DND-41 (cell line): ENCODE results near the gene NXN.

Experiments used
- ATAC-seq: fragments of 200-7000 bp; cut with Tn5 transposase; 3 replicates; pipeline ENCODE4 v1.9.1; 2021; ENCODE audit warnings: low read depth; ENCODE audit not compliant: insufficient read depth
- DNase-seq: peaks from one replicate; pipeline ENCODE4 v3.0.0-alpha.2; 2020
- H2AFZ ChIP-seq: 2 replicates; pipeline ENCODE4 v1.6.0; 2012; ENCODE audit warnings: low read depth, low read length
- H3K27ac ChIP-seq: 2 replicates; pipeline ENCODE4 v1.5.1; 2012; ENCODE audit warnings: low read length, inconsistent platforms
- H3K27me3 ChIP-seq: fragments of 200-600 bp; sonication (generic); 2 replicates; pipeline ENCODE4 v1.6.0; 2012; ENCODE audit warnings: low read length, mild to moderate bottlenecking, inconsistent platforms; ENCODE audit not compliant: insufficient read depth, poor library complexity
- H3K36me3 ChIP-seq: 2 replicates; pipeline ENCODE4 v1.5.1; 2012; ENCODE audit warnings: low read length, inconsistent platforms; ENCODE audit not compliant: insufficient read depth
- H3K4me1 ChIP-seq: 2 replicates; pipeline ENCODE4 v1.5.1; 2012; ENCODE audit warnings: mild to moderate bottlenecking, low read length; ENCODE audit not compliant: insufficient read depth
- H3K4me2 ChIP-seq: 2 replicates; pipeline ENCODE4 v1.6.0; 2012; ENCODE audit warnings: mild to moderate bottlenecking, moderate library complexity, low read length, inconsistent platforms; ENCODE audit not compliant: insufficient read depth
- H3K4me3 ChIP-seq, 2 experiments: fragments of 200-600 bp in 1 of 2; shearing (Covaris generic) in 1 of 2; 2 replicates each; pipeline ENCODE4 v1.5.1; 2012 to 2016; ENCODE audit warnings: inconsistent platforms in 2 of 2, low read length in 2 of 2, mild to moderate bottlenecking in 2 of 2, low read depth in 1 of 2, moderate library complexity in 1 of 2
- H3K79me2 ChIP-seq: 2 replicates; pipeline ENCODE4 v1.6.0; 2012; ENCODE audit warnings: low read length, inconsistent platforms; ENCODE audit not compliant: insufficient read depth
- H3K9ac ChIP-seq: 2 replicates; pipeline ENCODE4 v1.6.0; 2012; ENCODE audit warnings: low read depth, mild to moderate bottlenecking, inconsistent platforms, low read length, moderate library complexity
- H3K9me3 ChIP-seq: 2 replicates; pipeline ENCODE4 v1.5.1; 2012; ENCODE audit warnings: low read length, moderate library complexity, mild to moderate bottlenecking, inconsistent platforms; ENCODE audit not compliant: insufficient read depth, severe bottlenecking
- H4K20me1 ChIP-seq: 2 replicates; pipeline ENCODE4 v1.6.0; 2012; ENCODE audit warnings: low read length; ENCODE audit not compliant: insufficient read depth
- CTCF ChIP-seq: IDR thresholded peaks from 2 replicates; pipeline ENCODE4 v1.5.1; 2012; ENCODE audit warnings: borderline replicate concordance, low read length, moderate library complexity, mild to moderate bottlenecking; ENCODE audit not compliant: poor library complexity, severe bottlenecking; ENCODE audit errors: extremely low read depth
- EZH2 ChIP-seq: IDR thresholded peaks from 3 replicates; pipeline ENCODE4 v1.6.1; 2012; ENCODE audit warnings: borderline replicate concordance, low read depth, mild to moderate bottlenecking, moderate library complexity, low read length, inconsistent platforms; ENCODE audit not compliant: severe bottlenecking

Gene NXN

GRCh38 chr17:781805-782731 is 197.5 kb downstream of the NXN start, which contains the start of the genes GLOD4 and MRM3:
Gene GLOD4, minus strand, starts transcription at chr17:782280. Its CDS starts 25 bp downstream, at chr17:782255.
Gene MRM3, plus strand, starts transcription at chr17:782353. Its CDS starts 26 bp downstream, at chr17:782379.
- TF ChIP-seq EZH2 (no peak), CTCF (peak; percentile 14)
- Histone ChIP-seq H3K4me2 (peak within 1 kb of the TSS; percentile 91), H3K27me3 (no peaks in the 10 kb centered on the region), H2AFZ (peak within 1 kb of the TSS; percentile 87), H3K9ac (peak within 1 kb of the TSS; percentile 90), H4K20me1 (peaks cover 10% of the 10 kb centered on the region; the same call in 1 of the 2 replicates), H3K27ac (peak within 1 kb of the TSS; percentile 82), H3K4me3 (peak within 1 kb of the TSS; percentile 81 to 96), H3K9me3 (no peaks in the 10 kb centered on the region), H3K4me1 (peaks cover 39% of the 10 kb centered on the region), H3K79me2 (peaks cover 81% of the 10 kb centered on the region), H3K36me3 (peaks cover 44% of the 10 kb centered on the region)
- ATAC-seq (peak; percentile 92), DNase-seq (peak; percentile 90)

- no peak overlapping the region for H3K4me3 ChIP-seq
- peaks cover 66% of the 10 kb centered on the region for H3K79me2 ChIP-seq
- TF ChIP-seq CTCF (no peak), EZH2 (no peak)
- no peak overlapping the region for H2AFZ ChIP-seq
- H3K27ac ChIP-seq: no peak overlapping the region
- no peaks in the 10 kb centered on the region for H3K27me3 ChIP-seq
- no peak overlapping the region for H3K4me2 ChIP-seq
- ATAC-seq: no peak
- no peak overlapping the region for H3K9ac ChIP-seq
- peaks cover 21% of the 10 kb centered on the region for H3K4me1 ChIP-seq
- no peaks in the 10 kb centered on the region for H3K9me3 ChIP-seq
- peaks cover 3% of the 10 kb centered on the region; the same call in 1 of the 2 replicates for H4K20me1 ChIP-seq
- DNase-seq: no peak
- H3K36me3 ChIP-seq: peaks cover 61% of the 10 kb centered on the region
Measured at GRCh38 chr17:778096-778495, 201.5 kb downstream of the NXN start.

- no peak overlapping the region for H3K4me2 ChIP-seq
- DNase-seq: no peak
- peaks cover 93% of the 10 kb centered on the region for H3K36me3 ChIP-seq
- peaks cover 3% of the 10 kb centered on the region; the same call in 1 of the 2 replicates for H4K20me1 ChIP-seq
- no peaks in the 10 kb centered on the region for H3K27me3 ChIP-seq
- no peaks in the 10 kb centered on the region for H3K9me3 ChIP-seq
- ATAC-seq: no peak
- peaks cover 29% of the 10 kb centered on the region for H3K79me2 ChIP-seq
- no peak overlapping the region for H3K4me3 ChIP-seq
- H3K27ac ChIP-seq: no peak overlapping the region
- H2AFZ ChIP-seq: no peak overlapping the region
- H3K4me1 ChIP-seq: no peaks in the 10 kb centered on the region
- no peak overlapping the region for H3K9ac ChIP-seq
- TF ChIP-seq CTCF (no peak), EZH2 (no peak)
Measured at GRCh38 chr17:774313-774584, 205.3 kb downstream of the NXN start.
